ENCODE data around the gene MBIP. TPM values are rescaled to one million over a fixed set of nuclear protein-coding genes. Genes with fewer than 3 reads are reported as not detected.

The MBIP gene
- total and polyA plus RNA-seq, 4 donors = 8.1 to 17.5 (median 10.3) TPM

GRCh38 chr14:36361210-36361853, 40.9 kb upstream of the MBIP start:
- H3K27ac ChIP-seq (ENCODE audit: low read depth in 1 of 2, low read length in 2 of 2) = no peak overlapping the region
- no peaks in the 10 kb centered on the region for H3K4me1 ChIP-seq (ENCODE audit: control insufficient read depth in 4 of 4, insufficient read depth in 4 of 4, low read length in 3 of 4)
- H3K4me3 ChIP-seq (ENCODE audit: low read depth in 1 of 3, low read length in 3 of 3) = no peak overlapping the region
- H3K9ac ChIP-seq (ENCODE audit: low read depth in 1 of 2, low read length in 2 of 2) = no peak overlapping the region
- 77% methylated on average over 2 of the region's 2 CpGs for WGBS
- no peak for DNase-seq (ENCODE audit: low spot score)
- TF ChIP-seq NR2F2 (IDR thresholded peaks at IDR 0.05) (no peak), HNF4A (conservative IDR thresholded peaks at IDR 0.05) (no peak), SP1 (IDR thresholded peaks at IDR 0.05) (no peak), EGR1 (IDR thresholded peaks at IDR 0.05; ENCODE audit: low read depth in 2 of 2) (no peak), FOXA2 (IDR thresholded peaks at IDR 0.05) (no peak), JUND (IDR thresholded peaks at IDR 0.05) (no peak), RXRA (IDR thresholded peaks at IDR 0.05) (no peak), FOXA1 (IDR thresholded peaks at IDR 0.05) (no peak), GABPA (IDR thresholded peaks at IDR 0.05 in 1 of 2, conservative IDR thresholded peaks at IDR 0.05 in 1 of 2) (no peak), YY1 (IDR thresholded peaks at IDR 0.05) (no peak)
- TF ChIP-seq, protein P1, sequence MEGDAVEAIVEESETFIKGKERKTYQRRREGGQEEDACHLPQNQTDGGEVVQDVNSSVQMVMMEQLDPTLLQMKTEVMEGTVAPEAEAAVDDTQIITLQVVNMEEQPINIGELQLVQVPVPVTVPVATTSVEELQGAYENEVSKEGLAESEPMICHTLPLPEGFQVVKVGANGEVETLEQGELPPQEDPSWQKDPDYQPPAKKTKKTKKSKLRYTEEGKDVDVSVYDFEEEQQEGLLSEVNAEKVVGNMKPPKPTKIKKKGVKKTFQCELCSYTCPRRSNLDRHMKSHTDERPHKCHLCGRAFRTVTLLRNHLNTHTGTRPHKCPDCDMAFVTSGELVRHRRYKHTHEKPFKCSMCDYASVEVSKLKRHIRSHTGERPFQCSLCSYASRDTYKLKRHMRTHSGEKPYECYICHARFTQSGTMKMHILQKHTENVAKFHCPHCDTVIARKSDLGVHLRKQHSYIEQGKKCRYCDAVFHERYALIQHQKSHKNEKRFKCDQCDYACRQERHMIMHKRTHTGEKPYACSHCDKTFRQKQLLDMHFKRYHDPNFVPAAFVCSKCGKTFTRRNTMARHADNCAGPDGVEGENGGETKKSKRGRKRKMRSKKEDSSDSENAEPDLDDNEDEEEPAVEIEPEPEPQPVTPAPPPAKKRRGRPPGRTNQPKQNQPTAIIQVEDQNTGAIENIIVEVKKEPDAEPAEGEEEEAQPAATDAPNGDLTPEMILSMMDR (IDR thresholded peaks at IDR 0.05; ENCODE audit: low read depth, low read length, missing input control) = no peak
- TF ChIP-seq, protein P2, sequence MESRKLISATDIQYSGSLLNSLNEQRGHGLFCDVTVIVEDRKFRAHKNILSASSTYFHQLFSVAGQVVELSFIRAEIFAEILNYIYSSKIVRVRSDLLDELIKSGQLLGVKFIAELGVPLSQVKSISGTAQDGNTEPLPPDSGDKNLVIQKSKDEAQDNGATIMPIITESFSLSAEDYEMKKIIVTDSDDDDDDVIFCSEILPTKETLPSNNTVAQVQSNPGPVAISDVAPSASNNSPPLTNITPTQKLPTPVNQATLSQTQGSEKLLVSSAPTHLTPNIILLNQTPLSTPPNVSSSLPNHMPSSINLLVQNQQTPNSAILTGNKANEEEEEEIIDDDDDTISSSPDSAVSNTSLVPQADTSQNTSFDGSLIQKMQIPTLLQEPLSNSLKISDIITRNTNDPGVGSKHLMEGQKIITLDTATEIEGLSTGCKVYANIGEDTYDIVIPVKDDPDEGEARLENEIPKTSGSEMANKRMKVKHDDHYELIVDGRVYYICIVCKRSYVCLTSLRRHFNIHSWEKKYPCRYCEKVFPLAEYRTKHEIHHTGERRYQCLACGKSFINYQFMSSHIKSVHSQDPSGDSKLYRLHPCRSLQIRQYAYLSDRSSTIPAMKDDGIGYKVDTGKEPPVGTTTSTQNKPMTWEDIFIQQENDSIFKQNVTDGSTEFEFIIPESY (IDR thresholded peaks at IDR 0.05) = no peak
- TF ChIP-seq, protein P3, sequence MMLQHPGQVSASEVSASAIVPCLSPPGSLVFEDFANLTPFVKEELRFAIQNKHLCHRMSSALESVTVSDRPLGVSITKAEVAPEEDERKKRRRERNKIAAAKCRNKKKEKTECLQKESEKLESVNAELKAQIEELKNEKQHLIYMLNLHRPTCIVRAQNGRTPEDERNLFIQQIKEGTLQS (IDR thresholded peaks at IDR 0.05) = no peak
- H3K9me3 ChIP-seq (ENCODE audit: control insufficient read depth in 4 of 4, low read length in 3 of 4) = peaks cover 0 to 2% (median 0%) of the 10 kb centered on the region in 4 donors
- H3K27me3 ChIP-seq (ENCODE audit: control insufficient read depth in 4 of 4, insufficient read depth in 4 of 4, low read length in 3 of 4) = peaks cover 0 to 3% (median 0%) of the 10 kb centered on the region in 4 donors
- no peaks in the 10 kb centered on the region for H3K36me3 ChIP-seq (ENCODE audit: control insufficient read depth in 4 of 4, insufficient read depth in 3 of 4, low read depth in 1 of 4, low read length in 3 of 4)

- DNase-seq (ENCODE audit: low spot score) = no peak
- no peaks in the 10 kb centered on the region for H3K4me1 ChIP-seq (ENCODE audit: control insufficient read depth in 4 of 4, insufficient read depth in 4 of 4, low read length in 3 of 4)
- TF ChIP-seq YY1 (IDR thresholded peaks at IDR 0.05) (no peak), EGR1 (IDR thresholded peaks at IDR 0.05; ENCODE audit: low read depth in 2 of 2) (no peak), MAX (IDR thresholded peaks at IDR 0.05) (no peak), RXRA (IDR thresholded peaks at IDR 0.05) (no peak), JUND (IDR thresholded peaks at IDR 0.05) (no peak), TAF1 (conservative IDR thresholded peaks at IDR 0.05) (no peak), FOXA1 (IDR thresholded peaks at IDR 0.05) (no peak)
- TF ChIP-seq, protein P1 (IDR thresholded peaks at IDR 0.05; ENCODE audit: low read depth, low read length, missing input control) = no peak
- H3K9ac ChIP-seq (ENCODE audit: low read depth in 1 of 2, low read length in 2 of 2) = no peak overlapping the region
- H3K9me3 ChIP-seq (ENCODE audit: control insufficient read depth in 4 of 4, low read length in 3 of 4) = peaks cover 0 to 7% (median 2%) of the 10 kb centered on the region in 4 donors
- H3K36me3 ChIP-seq (ENCODE audit: control insufficient read depth in 4 of 4, insufficient read depth in 3 of 4, low read depth in 1 of 4, low read length in 3 of 4) = no peaks in the 10 kb centered on the region
- WGBS = 80% methylated on average over 1 of the region's 1 CpG
- H3K4me3 ChIP-seq (ENCODE audit: low read depth in 1 of 3, low read length in 3 of 3) = no peak overlapping the region
- H3K27me3 ChIP-seq (ENCODE audit: control insufficient read depth in 4 of 4, insufficient read depth in 4 of 4, low read length in 3 of 4) = peaks cover 0 to 3% (median 0%) of the 10 kb centered on the region in 4 donors
- H3K27ac ChIP-seq (ENCODE audit: low read depth in 1 of 2, low read length in 2 of 2) = no peak overlapping the region
Observed at GRCh38 chr14:36356862-36357261, 36.4 kb upstream of the MBIP start.

All from liver (tissue), 9 donors.